Measurements from ENCODE around the gene MCFD2.

DNA sequence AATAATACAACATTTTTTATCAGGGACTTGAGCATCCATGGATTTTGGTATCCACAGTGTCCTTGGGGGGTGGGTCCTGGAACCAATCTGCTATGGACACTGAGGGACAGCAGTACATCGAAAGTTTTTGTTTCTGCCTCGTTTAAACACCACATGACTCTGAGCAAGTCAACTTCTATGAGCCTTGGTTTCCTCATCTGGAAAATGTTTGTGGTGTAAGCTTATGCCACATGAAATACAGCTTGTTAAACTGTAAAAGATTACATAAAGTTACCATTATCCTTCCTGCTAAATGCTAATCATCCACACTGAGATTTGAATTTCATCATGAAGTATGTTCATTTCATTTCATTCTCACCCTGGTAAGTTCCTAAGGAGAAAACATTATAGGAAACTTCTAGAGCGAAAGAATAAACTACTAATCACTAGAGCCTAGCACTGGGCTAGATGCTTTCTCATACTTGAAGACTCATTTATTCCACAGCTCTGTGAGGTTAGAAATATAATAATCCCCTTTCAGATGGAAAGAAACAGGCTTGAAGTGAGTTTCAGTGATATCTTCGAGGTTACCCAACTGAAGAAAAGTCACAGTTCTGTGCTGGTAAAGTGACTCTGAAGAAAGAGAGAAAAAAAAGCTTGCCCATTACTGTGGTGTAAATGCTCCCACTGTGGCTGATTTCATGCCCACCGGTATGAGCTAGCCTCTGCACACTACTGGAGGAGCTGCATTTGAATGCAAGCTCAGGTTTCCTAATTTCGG is 29.2 kb downstream of the MCFD2 start:
- no peak for TF ChIP-seq POLR2AphosphoS5 (IDR thresholded peaks at IDR 0.05)
- TF ChIP-seq, protein P1, sequence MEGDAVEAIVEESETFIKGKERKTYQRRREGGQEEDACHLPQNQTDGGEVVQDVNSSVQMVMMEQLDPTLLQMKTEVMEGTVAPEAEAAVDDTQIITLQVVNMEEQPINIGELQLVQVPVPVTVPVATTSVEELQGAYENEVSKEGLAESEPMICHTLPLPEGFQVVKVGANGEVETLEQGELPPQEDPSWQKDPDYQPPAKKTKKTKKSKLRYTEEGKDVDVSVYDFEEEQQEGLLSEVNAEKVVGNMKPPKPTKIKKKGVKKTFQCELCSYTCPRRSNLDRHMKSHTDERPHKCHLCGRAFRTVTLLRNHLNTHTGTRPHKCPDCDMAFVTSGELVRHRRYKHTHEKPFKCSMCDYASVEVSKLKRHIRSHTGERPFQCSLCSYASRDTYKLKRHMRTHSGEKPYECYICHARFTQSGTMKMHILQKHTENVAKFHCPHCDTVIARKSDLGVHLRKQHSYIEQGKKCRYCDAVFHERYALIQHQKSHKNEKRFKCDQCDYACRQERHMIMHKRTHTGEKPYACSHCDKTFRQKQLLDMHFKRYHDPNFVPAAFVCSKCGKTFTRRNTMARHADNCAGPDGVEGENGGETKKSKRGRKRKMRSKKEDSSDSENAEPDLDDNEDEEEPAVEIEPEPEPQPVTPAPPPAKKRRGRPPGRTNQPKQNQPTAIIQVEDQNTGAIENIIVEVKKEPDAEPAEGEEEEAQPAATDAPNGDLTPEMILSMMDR (IDR thresholded peaks at IDR 0.05) = no peak

Measured in breast epithelium (tissue), 3 donors.